Measurements from ENCODE around the gene PLD1. TPM values are rescaled to one million over a fixed set of nuclear protein-coding genes. Genes with fewer than 3 reads are reported as not detected.

Gene PLD1
- total and polyA plus RNA-seq, 4 donors: 3.1 to 31.1 (median 12.2) TPM

GRCh38 chr3:171755015-171755589 lies 55.2 kb downstream of the PLD1 start:
- Histone ChIP-seq H3K27me3 (ENCODE audit: control insufficient read depth in 3 of 3, insufficient read depth in 3 of 3, low read length in 2 of 3) (peaks cover 0 to 30% (median 0%) of the 10 kb centered on the region in 3 donors), H3K36me3 (ENCODE audit: control insufficient read depth in 4 of 4, insufficient read depth in 4 of 4, low read length in 4 of 4) (no peaks in the 10 kb centered on the region), H3K9ac (ENCODE audit: insufficient read depth in 1 of 2, low read length in 2 of 2) (no peak overlapping the region), H3K27ac (ENCODE audit: low read depth in 1 of 2, low read length in 1 of 2) (no peak overlapping the region), H3K9me3 (ENCODE audit: control insufficient read depth in 4 of 4, insufficient read depth in 3 of 4, low read length in 3 of 4) (no peaks in the 10 kb centered on the region), H3K4me3 (no peak overlapping the region), H3K4me1 (ENCODE audit: control insufficient read depth in 5 of 5, insufficient read depth in 5 of 5, low read length in 5 of 5) (peaks cover 0 to 27% (median 0%) of the 10 kb centered on the region in 5 donors)
- DNase-seq: no peak
- ATAC-seq (ENCODE audit: insufficient read depth, low FRiP score): no peak
- no peak for TF ChIP-seq CTCF (IDR thresholded peaks at IDR 0.05; ENCODE audit: control extremely low read depth, extremely low read depth)
- WGBS, 2 donors: 65 to 68% methylated on average over 2 of the region's 2 CpGs

GRCh38 chr3:171753665-171754408 lies 56.4 kb downstream of the PLD1 start:
- peaks cover 0 to 37% (median 0%) of the 10 kb centered on the region in 3 donors for H3K27me3 ChIP-seq (ENCODE audit: control insufficient read depth in 3 of 3, insufficient read depth in 3 of 3, low read length in 2 of 3)
- H3K9me3 ChIP-seq (ENCODE audit: control insufficient read depth in 4 of 4, insufficient read depth in 3 of 4, low read length in 3 of 4): no peaks in the 10 kb centered on the region
- DNase-seq: no peak
- peak; percentile 66 for ATAC-seq (ENCODE audit: insufficient read depth, low FRiP score)
- H3K4me3 ChIP-seq: no peak overlapping the region
- no peak overlapping the region for H3K9ac ChIP-seq (ENCODE audit: insufficient read depth in 1 of 2, low read length in 2 of 2)
- peaks cover 0 to 37% (median 0%) of the 10 kb centered on the region in 5 donors for H3K4me1 ChIP-seq (ENCODE audit: control insufficient read depth in 5 of 5, insufficient read depth in 5 of 5, low read length in 5 of 5)
- H3K27ac ChIP-seq (ENCODE audit: low read depth in 1 of 2, low read length in 1 of 2): peak overlapping the region in 1 of 2 donors; percentile 82
- TF ChIP-seq CTCF (IDR thresholded peaks at IDR 0.05; ENCODE audit: control extremely low read depth, extremely low read depth): no peak
- 81 to 89% methylated on average over 5 of the region's 5 CpGs for whole genome bisulfite sequencing, 2 donors
- H3K36me3 ChIP-seq (ENCODE audit: control insufficient read depth in 4 of 4, insufficient read depth in 4 of 4, low read length in 4 of 4): no peaks in the 10 kb centered on the region

GRCh38 chr3:171753025-171753472 lies 57.2 kb downstream of the PLD1 start:
- H3K4me1 ChIP-seq (ENCODE audit: control insufficient read depth in 5 of 5, insufficient read depth in 5 of 5, low read length in 5 of 5): peaks cover 0 to 44% (median 0%) of the 10 kb centered on the region in 5 donors
- peak overlapping the region in 1 of 2 donors; percentile 82 for H3K27ac ChIP-seq (ENCODE audit: low read depth in 1 of 2, low read length in 1 of 2)
- no peak overlapping the region for H3K4me3 ChIP-seq

More at GRCh38 chr3:171753025-171753472, 57.2 kb downstream of the PLD1 start:
- TF ChIP-seq CTCF (IDR thresholded peaks at IDR 0.05; ENCODE audit: control extremely low read depth, extremely low read depth): no peak
- no peaks in the 10 kb centered on the region for H3K9me3 ChIP-seq (ENCODE audit: control insufficient read depth in 4 of 4, insufficient read depth in 3 of 4, low read length in 3 of 4)
- 65 to 85% methylated on average over 5 of the region's 5 CpGs for WGBS, 2 donors
- no peak for DNase-seq
- ATAC-seq (ENCODE audit: insufficient read depth, low FRiP score): no peak
- H3K27me3 ChIP-seq (ENCODE audit: control insufficient read depth in 3 of 3, insufficient read depth in 3 of 3, low read length in 2 of 3): peaks cover 0 to 38% (median 0%) of the 10 kb centered on the region in 3 donors
- H3K36me3 ChIP-seq (ENCODE audit: control insufficient read depth in 4 of 4, insufficient read depth in 4 of 4, low read length in 4 of 4): no peaks in the 10 kb centered on the region
- no peak overlapping the region for H3K9ac ChIP-seq (ENCODE audit: insufficient read depth in 1 of 2, low read length in 2 of 2)
